ENCODE results near the gene ZBED1.

DNA sequence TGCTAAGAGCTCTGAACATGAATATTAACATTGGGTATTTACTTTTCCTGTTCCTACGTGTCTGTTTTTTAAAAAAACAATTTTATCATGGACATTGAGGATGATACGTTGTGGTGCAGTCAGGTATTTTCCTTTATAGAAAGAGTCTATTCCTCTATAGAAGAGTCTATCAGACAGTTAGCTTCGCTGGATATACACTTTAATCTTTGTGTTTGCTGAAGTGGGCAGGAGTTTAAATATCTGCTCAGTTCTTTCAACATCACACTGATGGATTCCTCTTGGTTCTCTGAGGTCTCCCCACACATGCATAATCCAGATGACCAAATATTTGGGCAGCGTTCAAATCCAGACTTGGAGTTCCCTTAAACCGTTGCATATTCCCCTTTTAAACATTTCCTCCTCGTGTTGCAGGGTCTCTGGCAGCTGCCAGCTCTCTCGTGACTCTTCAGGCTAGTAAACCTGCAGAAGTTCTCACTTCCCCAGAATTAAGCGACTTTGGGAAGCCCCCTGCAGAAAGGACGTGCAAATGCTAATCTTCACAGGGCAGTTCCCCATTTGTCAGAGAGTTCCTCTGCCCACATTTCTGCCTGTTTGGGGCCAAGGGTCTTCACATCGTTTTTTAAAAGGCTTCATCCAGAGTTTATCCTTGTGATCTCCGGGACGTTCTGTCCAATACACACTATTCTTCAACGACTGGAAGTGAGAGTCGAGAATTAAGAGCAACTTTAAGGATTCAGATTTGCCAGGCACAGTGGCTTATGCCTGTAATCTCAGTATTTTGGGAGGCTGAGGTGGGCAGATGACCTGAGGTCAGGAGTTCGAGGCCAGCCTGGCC lies 20.5 kb upstream of the ZBED1 start:
- TF ChIP-seq ETV6 (CRISPR knock-in tag; IDR thresholded peaks at IDR 0.05): no peak
- TF ChIP-seq, protein P1, sequence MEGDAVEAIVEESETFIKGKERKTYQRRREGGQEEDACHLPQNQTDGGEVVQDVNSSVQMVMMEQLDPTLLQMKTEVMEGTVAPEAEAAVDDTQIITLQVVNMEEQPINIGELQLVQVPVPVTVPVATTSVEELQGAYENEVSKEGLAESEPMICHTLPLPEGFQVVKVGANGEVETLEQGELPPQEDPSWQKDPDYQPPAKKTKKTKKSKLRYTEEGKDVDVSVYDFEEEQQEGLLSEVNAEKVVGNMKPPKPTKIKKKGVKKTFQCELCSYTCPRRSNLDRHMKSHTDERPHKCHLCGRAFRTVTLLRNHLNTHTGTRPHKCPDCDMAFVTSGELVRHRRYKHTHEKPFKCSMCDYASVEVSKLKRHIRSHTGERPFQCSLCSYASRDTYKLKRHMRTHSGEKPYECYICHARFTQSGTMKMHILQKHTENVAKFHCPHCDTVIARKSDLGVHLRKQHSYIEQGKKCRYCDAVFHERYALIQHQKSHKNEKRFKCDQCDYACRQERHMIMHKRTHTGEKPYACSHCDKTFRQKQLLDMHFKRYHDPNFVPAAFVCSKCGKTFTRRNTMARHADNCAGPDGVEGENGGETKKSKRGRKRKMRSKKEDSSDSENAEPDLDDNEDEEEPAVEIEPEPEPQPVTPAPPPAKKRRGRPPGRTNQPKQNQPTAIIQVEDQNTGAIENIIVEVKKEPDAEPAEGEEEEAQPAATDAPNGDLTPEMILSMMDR (IDR thresholded peaks at IDR 0.05): no peak
